B cell (primary cell): ENCODE measurements around the gene POLN. TPM values are rescaled to one million over a fixed set of nuclear protein-coding genes. Genes with fewer than 3 reads are reported as not detected.

Source experiments
- ATAC-seq: fragments of 200-7000 bp; cut with Tn5 transposase; one replicate; pipeline ENCODE4 v1.10.0; 2021; ENCODE audit warnings: low read depth, mild to moderate bottlenecking, moderate number of reproducible peaks, moderate library complexity
- CTCF ChIA-PET: fragments of 350-600 bp; sonication (Branson Sonifier 250); formaldehyde crosslinking; loops from one replicate; lab custom pipeline; 2021; ENCODE audit warnings: antibody characterized with exemption, inconsistent platforms; lab: Charles Lee
- POLR2A ChIA-PET: fragments of 350-600 bp; sonication (Branson Sonifier 250); formaldehyde crosslinking; loops from one replicate; lab custom pipeline; 2021; ENCODE audit warnings: antibody characterized with exemption; lab: Charles Lee
- DNase-seq: peaks from one replicate; pipeline ENCODE4 v3.0.0; 2013
- H2AFZ ChIP-seq: 2 replicates; pipeline ENCODE4 v1.6.1; 2012; ENCODE audit warnings: mild to moderate bottlenecking, low read depth, low read length; ENCODE audit not compliant: insufficient read depth, poor library complexity, severe bottlenecking
- H3K27ac ChIP-seq, 2 donors: 1 replicate in 1 of 2; 2 replicates in 1 of 2; pipeline ENCODE4 v1.5.1; 2012 to 2013; ENCODE audit warnings: low read length in 2 of 2, mild to moderate bottlenecking in 2 of 2, moderate library complexity in 1 of 2
- H3K27me3 ChIP-seq, 4 experiments: fragments of 200-600 bp in 1 of 4; sonication (generic) in 1 of 4; replicated peaks in 1 of 4; 1 replicate in 2 of 4; 2 replicates in 2 of 4; pipeline versions ENCODE4 v1.6.1 to v1.7.0; 2013 to 2016; ENCODE audit warnings: low read length in 3 of 4, mild to moderate bottlenecking in 2 of 4, mixed read lengths in 1 of 4, moderate library complexity in 1 of 4; ENCODE audit not compliant: insufficient read depth in 4 of 4, control insufficient read depth in 3 of 4; ENCODE audit errors: control extremely low read depth in 1 of 4
- H3K36me3 ChIP-seq, 2 experiments: replicated peaks in 1 of 2; 1 replicate in 1 of 2; 2 replicates in 1 of 2; pipeline versions ENCODE4 v1.6.1 to v1.7.1; 2013; ENCODE audit warnings: low read length in 1 of 2; ENCODE audit not compliant: insufficient read depth in 2 of 2, control insufficient read depth in 1 of 2; ENCODE audit errors: control extremely low read depth in 1 of 2, extremely low read depth in 1 of 2
- H3K4me1 ChIP-seq, 2 donors: fragments of 200-600 bp in 1 of 2; sonication (generic) in 1 of 2; 1 replicate in 1 of 2; 2 replicates in 1 of 2; pipeline versions ENCODE4 v1.5.1 to v1.6.1; 2013 to 2017; ENCODE audit warnings: low read length in 2 of 2; ENCODE audit not compliant: control insufficient read depth in 2 of 2, insufficient read depth in 2 of 2
- H3K4me2 ChIP-seq: replicated peaks from 2 replicates; pipeline ENCODE3; 2012; ENCODE audit warnings: mild to moderate bottlenecking, low read depth, low read length; ENCODE audit not compliant: poor library complexity, severe bottlenecking
- H3K4me3 ChIP-seq, 5 experiments: fragments of 200-600 bp in 1 of 5; sonication (generic) in 1 of 5; 1 replicate in 3 of 5; 2 replicates in 2 of 5; pipeline versions ENCODE4 v1.5.1 to v1.7.0; 2011 to 2016; ENCODE audit warnings: low read length in 4 of 5, mild to moderate bottlenecking in 4 of 5, low read depth in 2 of 5, control low read depth in 1 of 5, moderate library complexity in 1 of 5; ENCODE audit not compliant: insufficient read depth in 1 of 5; ENCODE audit errors: control extremely low read depth in 1 of 5, extremely low read depth in 1 of 5
- H3K79me2 ChIP-seq: fragments of 200-600 bp; sonication (generic); one replicate; pipeline ENCODE4 v1.6.0; 2016; ENCODE audit warnings: low read length; ENCODE audit not compliant: control insufficient read depth, insufficient read depth
- H3K9ac ChIP-seq: fragments of 200-600 bp; sonication (generic); 2 replicates; pipeline ENCODE4 v1.6.1; 2017; ENCODE audit warnings: mild to moderate bottlenecking, low read length, moderate library complexity
- H3K9me3 ChIP-seq, 3 donors: one replicate each; pipeline versions ENCODE4 v1.6.1 to v1.7.1; 2013; ENCODE audit warnings: low read length in 2 of 3; ENCODE audit not compliant: control insufficient read depth in 2 of 3, insufficient read depth in 1 of 3; ENCODE audit errors: control extremely low read depth in 1 of 3
- H4K20me1 ChIP-seq: 2 replicates; pipeline ENCODE4 v1.6.0; 2012; ENCODE audit warnings: mild to moderate bottlenecking, low read length; ENCODE audit not compliant: insufficient read depth, control insufficient read depth, poor library complexity, severe bottlenecking
- H3K27ac Mint-ChIP-seq: one replicate; pipeline ENCODE4 v1.8.0; 2021; ENCODE audit warnings: mixed read lengths
- H3K27me3 Mint-ChIP-seq: one replicate; pipeline ENCODE4 v1.8.0; 2021; ENCODE audit warnings: mixed read lengths
- H3K4me1 Mint-ChIP-seq: one replicate; pipeline ENCODE4 v1.8.0; 2021; ENCODE audit warnings: mixed read lengths
- H3K4me3 Mint-ChIP-seq: one replicate; pipeline ENCODE4 v1.8.0; 2021; ENCODE audit warnings: mixed read lengths
- H3K9me3 Mint-ChIP-seq: one replicate; pipeline ENCODE4 v1.8.0; 2022; ENCODE audit warnings: mixed read lengths; ENCODE audit not compliant: insufficient read depth
- CTCF ChIP-seq: fragments of 200-600 bp; IDR thresholded peaks from one replicate; pipeline ENCODE4 v1.8.0; 2022; ENCODE audit warnings: antibody characterized with exemption, mild to moderate bottlenecking
- EZH2 ChIP-seq: IDR thresholded peaks from 2 replicates; pipeline ENCODE4 v1.6.1; 2012; ENCODE audit warnings: borderline replicate concordance, low read depth, mild to moderate bottlenecking, moderate library complexity, low read length; ENCODE audit not compliant: insufficient read depth, poor library complexity, severe bottlenecking
- WGBS: methylation state at CpG from one replicate; pipeline ENCODE4 v1.1.5; 2013; ENCODE audit warnings: missing lambda C conversion rate; ENCODE audit not compliant: insufficient coverage; 5-methylcytosine and 5-hydroxymethylcytosine counted together
- intact Hi-C: fragments of 100-400 bp; cut with micrococcal nuclease; formaldehyde crosslinking; loops from one replicate; pipeline ENCODE4 v1.10.0; 2022
- polyA plus RNA-seq: library from polyadenylated mRNA; depleted of rRNA; stranded (reverse); fragments of >200 nt; gene quantifications from 2 replicates; pipeline ENCODE4 v1.2.3, GENCODE V29; 2012
- total RNA-seq, 2 donors: library from RNA; stranded (reverse); fragments of 120-200 nt in 1 of 2; gene quantifications; 1 replicate in 1 of 2; 2 replicates in 1 of 2; pipeline versions ENCODE4 v1.2.3 to v1.2.4, GENCODE V29; 2013 to 2022

Gene POLN
- total and polyA plus RNA-seq, 2 donors (not counting 1 experiment from before 2014, with no cell fraction given), result 0.73 to 1.5 TPM

GRCh38 chr4:2284161-2284933 lies 42.4 kb upstream of the POLN start:
- H3K4me3 ChIP-seq, result no peak overlapping the region
- intact Hi-C loops, result loop anchor here (5.0 kb wide), 3 partner anchors 43 to 183 kb away; partner anchors contain the start of gene RNF4
- no peaks in the 10 kb centered on the region for H3K36me3 ChIP-seq
- no peak for TF ChIP-seq EZH2
- TF ChIP-seq CTCF, result no peak
- no peak overlapping the region for H3K4me2 ChIP-seq
- CTCF ChIA-PET, result no interaction called here
- no peak overlapping the region for H2AFZ ChIP-seq
- H4K20me1 ChIP-seq, result no peaks in the 10 kb centered on the region
- no peaks in the 10 kb centered on the region for H3K27me3 Mint-ChIP-seq
- no peak overlapping the region for H3K27ac ChIP-seq
- DNase-seq (no peak), ATAC-seq (no peak)
- peak overlapping the region; percentile 37 for H3K27ac Mint-ChIP-seq
- H3K27me3 ChIP-seq, result peaks cover 0 to 4% (median 0%) of the 10 kb centered on the region in 4 experiments
- no peak overlapping the region for H3K9ac ChIP-seq
- no peaks in the 10 kb centered on the region for H3K79me2 ChIP-seq
- POLR2A ChIA-PET, result no interaction called here
- peaks cover 18 to 21% of the 10 kb centered on the region in 2 donors for H3K4me1 ChIP-seq
- no peak overlapping the region for H3K4me3 Mint-ChIP-seq
- peaks cover 33% of the 10 kb centered on the region for H3K4me1 Mint-ChIP-seq
- 96% methylated on average over 18 of the region's 23 CpGs for WGBS
- H3K9me3 Mint-ChIP-seq, result no peaks in the 10 kb centered on the region
- H3K9me3 ChIP-seq, result no peaks in the 10 kb centered on the region

GRCh38 chr4:2283199-2283711 lies 41.3 kb upstream of the POLN start:
- CTCF ChIA-PET, result no interaction called here
- intact Hi-C loops, result loop anchor here (5.0 kb wide), 3 partner anchors 44 to 184 kb away; partner anchors contain the start of gene RNF4
- Histone ChIP-seq H2AFZ (no peak overlapping the region), H3K79me2 (no peaks in the 10 kb centered on the region), H3K27me3 (no peaks in the 10 kb centered on the region), H3K4me2 (no peak overlapping the region), H3K4me3 (no peak overlapping the region), H4K20me1 (no peaks in the 10 kb centered on the region), H3K9ac (no peak overlapping the region), H3K36me3 (no peaks in the 10 kb centered on the region), H3K4me1 (peaks cover 18 to 21% of the 10 kb centered on the region in 2 donors), H3K9me3 (no peaks in the 10 kb centered on the region), H3K27ac (no peak overlapping the region)
- Mint-ChIP-seq H3K27me3 (no peaks in the 10 kb centered on the region), H3K9me3 (no peaks in the 10 kb centered on the region), H3K4me1 (peaks cover 33% of the 10 kb centered on the region), H3K27ac (peak overlapping the region; percentile 50), H3K4me3 (no peak overlapping the region)
- 100% methylated on average over 3 of the region's 3 CpGs for WGBS
- no peak for ATAC-seq
- TF ChIP-seq EZH2, result no peak
- TF ChIP-seq CTCF, result no peak
- DNase-seq, result no peak
- POLR2A ChIA-PET, result no interaction called here
